Measurements from ENCODE around the gene CTSV.
"Not testable (repeated sequence)": the region's sequence is repeated elsewhere in the genome, so short reads cannot be mapped to it uniquely, and the experiment has no call there.

Gene CTSV

GRCh38 chr9:97057651-97058050 is 18.7 kb upstream of the CTSV start:
- Histone ChIP-seq H3K79me2 (ENCODE audit: control insufficient read depth, low read length) (no peaks in the 10 kb centered on the region), H3K36me3 (ENCODE audit: control insufficient read depth, low read length) (no peaks in the 10 kb centered on the region), H3K9me3 (ENCODE audit: control insufficient read depth, insufficient read depth, low read length) (no peaks in the 10 kb centered on the region), H3K4me2 (ENCODE audit: low read length) (no peak overlapping the region), H3F3A (ENCODE audit: control insufficient read depth, insufficient read depth) (no peaks in the 10 kb centered on the region), H3K4me3 (ENCODE audit: low read length) (no peak overlapping the region), H3K27ac (ENCODE audit: low read depth, low read length) (no peak overlapping the region), H4K20me1 (ENCODE audit: control insufficient read depth, insufficient read depth, low read depth, low read length) (no peaks in the 10 kb centered on the region), H3K9me2 (replicated peaks; ENCODE audit: control insufficient read depth, low read length) (no peaks in the 10 kb centered on the region), H3K4me1 (ENCODE audit: control insufficient read depth, low read length) (no peaks in the 10 kb centered on the region), H3K27me3 (ENCODE audit: control insufficient read depth, low read length) (no peaks in the 10 kb centered on the region)
- TF ChIP-seq CTCF (IDR thresholded peaks at IDR 0.05; ENCODE audit: low read depth, low read length, poor library complexity, severe bottlenecking) (no peak), EZH2phosphoT487 (IDR thresholded peaks at IDR 0.05; ENCODE audit: borderline replicate concordance, low read length) (no peak)

- H3K27ac ChIP-seq (ENCODE audit: low read depth, low read length); H3K4me3 ChIP-seq (ENCODE audit: low read length); H3K36me3 ChIP-seq (ENCODE audit: control insufficient read depth, low read length); H3K9me2 ChIP-seq (replicated peaks; ENCODE audit: control insufficient read depth, low read length); H3K9me3 ChIP-seq (ENCODE audit: control insufficient read depth, insufficient read depth, low read length); H3K27me3 ChIP-seq (ENCODE audit: control insufficient read depth, low read length); H3K79me2 ChIP-seq (ENCODE audit: control insufficient read depth, low read length); H4K20me1 ChIP-seq (ENCODE audit: control insufficient read depth, insufficient read depth, low read depth, low read length); H3K4me1 ChIP-seq (ENCODE audit: control insufficient read depth, low read length); H3K4me2 ChIP-seq (ENCODE audit: low read length); H3F3A ChIP-seq (ENCODE audit: control insufficient read depth, insufficient read depth): not testable (repeated sequence)
These were observed 16.9 kb upstream of the CTSV start for GRCh38 chr9:97055891-97056290.

- no peak overlapping the region for H3K4me2 ChIP-seq (ENCODE audit: low read length)
- H3K79me2 ChIP-seq (ENCODE audit: control insufficient read depth, low read length), result no peaks in the 10 kb centered on the region
These were observed 14.8 kb upstream of the CTSV start for GRCh38 chr9:97053717-97054116.

GRCh38 chr9:97052735-97053134 is 13.8 kb upstream of the CTSV start:
- H3K4me2 ChIP-seq (ENCODE audit: low read length), result no peak overlapping the region
- no peaks in the 10 kb centered on the region for H3F3A ChIP-seq (ENCODE audit: control insufficient read depth, insufficient read depth)
- no peak for TF ChIP-seq EZH2phosphoT487 (IDR thresholded peaks at IDR 0.05; ENCODE audit: borderline replicate concordance, low read length)
- TF ChIP-seq CTCF (IDR thresholded peaks at IDR 0.05; ENCODE audit: low read depth, low read length, poor library complexity, severe bottlenecking), result no peak
- H3K27me3 ChIP-seq (ENCODE audit: control insufficient read depth, low read length), result no peaks in the 10 kb centered on the region
- H3K27ac ChIP-seq (ENCODE audit: low read depth, low read length), result no peak overlapping the region
- H3K9me3 ChIP-seq (ENCODE audit: control insufficient read depth, insufficient read depth, low read length), result no peaks in the 10 kb centered on the region
- no peaks in the 10 kb centered on the region for H3K4me1 ChIP-seq (ENCODE audit: control insufficient read depth, low read length)
- H3K36me3 ChIP-seq (ENCODE audit: control insufficient read depth, low read length), result no peaks in the 10 kb centered on the region
- no peaks in the 10 kb centered on the region for H4K20me1 ChIP-seq (ENCODE audit: control insufficient read depth, insufficient read depth, low read depth, low read length)
- no peaks in the 10 kb centered on the region for H3K79me2 ChIP-seq (ENCODE audit: control insufficient read depth, low read length)
- H3K9me2 ChIP-seq (replicated peaks; ENCODE audit: control insufficient read depth, low read length), result no peaks in the 10 kb centered on the region
- H3K4me3 ChIP-seq (ENCODE audit: low read length), result no peak overlapping the region

More at GRCh38 chr9:97053717-97054116, 14.8 kb upstream of the CTSV start:
- Histone ChIP-seq H3F3A (ENCODE audit: control insufficient read depth, insufficient read depth) (no peaks in the 10 kb centered on the region), H3K4me3 (ENCODE audit: low read length) (no peak overlapping the region), H3K9me3 (ENCODE audit: control insufficient read depth, insufficient read depth, low read length) (no peaks in the 10 kb centered on the region), H3K27me3 (ENCODE audit: control insufficient read depth, low read length) (no peaks in the 10 kb centered on the region), H3K36me3 (ENCODE audit: control insufficient read depth, low read length) (no peaks in the 10 kb centered on the region), H3K27ac (ENCODE audit: low read depth, low read length) (no peak overlapping the region), H3K4me1 (ENCODE audit: control insufficient read depth, low read length) (no peaks in the 10 kb centered on the region), H4K20me1 (ENCODE audit: control insufficient read depth, insufficient read depth, low read depth, low read length) (no peaks in the 10 kb centered on the region), H3K9me2 (replicated peaks; ENCODE audit: control insufficient read depth, low read length) (no peaks in the 10 kb centered on the region)
- TF ChIP-seq EZH2phosphoT487 (IDR thresholded peaks at IDR 0.05; ENCODE audit: borderline replicate concordance, low read length) (no peak), CTCF (IDR thresholded peaks at IDR 0.05; ENCODE audit: low read depth, low read length, poor library complexity, severe bottlenecking) (no peak)

Data from DOHH2 (cell line).